ENCODE measurements around the gene RGL3.
"Not testable (repeated sequence)": the region's sequence is repeated elsewhere in the genome, so short reads cannot be mapped to it uniquely, and the experiment has no call there.

DNA sequence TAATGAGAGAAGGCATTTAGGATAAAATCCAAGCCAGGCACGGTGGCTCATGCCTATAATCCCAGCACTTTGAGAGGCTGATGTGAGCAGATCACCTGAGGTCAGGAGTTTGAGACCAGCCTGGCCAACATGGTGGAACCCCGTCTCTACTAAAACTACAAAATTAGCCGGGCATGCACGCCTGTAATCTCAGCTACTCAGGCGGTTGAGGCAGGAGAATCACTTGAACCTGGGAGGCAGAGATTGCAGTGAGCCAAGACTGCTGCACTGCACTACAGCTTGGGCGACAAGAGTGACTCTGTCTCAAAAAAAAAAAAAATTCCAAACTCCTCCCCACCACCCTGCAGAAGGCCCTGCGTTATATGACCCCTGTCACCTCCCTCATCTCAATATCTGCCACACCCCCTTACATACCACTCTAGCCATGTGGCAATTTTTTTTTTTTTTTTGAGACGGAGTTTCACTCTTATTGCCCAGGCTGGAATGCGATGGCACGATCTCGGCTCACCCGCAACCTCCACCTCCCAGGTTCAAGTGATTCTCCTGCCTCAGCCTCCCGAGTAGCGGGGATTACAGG, 39.8 kb downstream of the RGL3 start:
- TF ChIP-seq, protein P1, sequence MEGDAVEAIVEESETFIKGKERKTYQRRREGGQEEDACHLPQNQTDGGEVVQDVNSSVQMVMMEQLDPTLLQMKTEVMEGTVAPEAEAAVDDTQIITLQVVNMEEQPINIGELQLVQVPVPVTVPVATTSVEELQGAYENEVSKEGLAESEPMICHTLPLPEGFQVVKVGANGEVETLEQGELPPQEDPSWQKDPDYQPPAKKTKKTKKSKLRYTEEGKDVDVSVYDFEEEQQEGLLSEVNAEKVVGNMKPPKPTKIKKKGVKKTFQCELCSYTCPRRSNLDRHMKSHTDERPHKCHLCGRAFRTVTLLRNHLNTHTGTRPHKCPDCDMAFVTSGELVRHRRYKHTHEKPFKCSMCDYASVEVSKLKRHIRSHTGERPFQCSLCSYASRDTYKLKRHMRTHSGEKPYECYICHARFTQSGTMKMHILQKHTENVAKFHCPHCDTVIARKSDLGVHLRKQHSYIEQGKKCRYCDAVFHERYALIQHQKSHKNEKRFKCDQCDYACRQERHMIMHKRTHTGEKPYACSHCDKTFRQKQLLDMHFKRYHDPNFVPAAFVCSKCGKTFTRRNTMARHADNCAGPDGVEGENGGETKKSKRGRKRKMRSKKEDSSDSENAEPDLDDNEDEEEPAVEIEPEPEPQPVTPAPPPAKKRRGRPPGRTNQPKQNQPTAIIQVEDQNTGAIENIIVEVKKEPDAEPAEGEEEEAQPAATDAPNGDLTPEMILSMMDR (conservative IDR thresholded peaks at IDR 0.05 in 1 of 2, IDR thresholded peaks at IDR 0.05 in 1 of 2; ENCODE audit: low read depth in 1 of 2, low read length in 2 of 2): not testable (repeated sequence)
- not testable (repeated sequence) for TF ChIP-seq EZH2 (IDR thresholded peaks at IDR 0.05; ENCODE audit: low read length, missing control alignments)
